ENCODE data around the gene BEND2. TPM values are rescaled to one million over a fixed set of nuclear protein-coding genes. Genes with fewer than 3 reads are reported as not detected.
"Not testable (repeated sequence)": the region's sequence is repeated elsewhere in the genome, so short reads cannot be mapped to it uniquely, and the experiment has no call there.

The BEND2 gene
- polyA plus RNA-seq, 1 donor from 2014 or later: not detected

GRCh38 chrX:18252644-18253359, 32.1 kb upstream of the BEND2 start:
- no peaks in the 10 kb centered on the region for H3K36me3 ChIP-seq (ENCODE audit: insufficient read depth, low read length)
- no peaks in the 10 kb centered on the region for H3K27me3 ChIP-seq (ENCODE audit: insufficient read depth, low read depth, low read length)
- H3K9me2 ChIP-seq (ENCODE audit: insufficient read depth, low read length): no peaks in the 10 kb centered on the region
- no peak overlapping the region for H2AFZ ChIP-seq (ENCODE audit: low read depth, low read length)
- no peaks in the 10 kb centered on the region for H3F3A ChIP-seq (ENCODE audit: insufficient read depth, low read length, poor library complexity, severe bottlenecking)
- H3K9me3 ChIP-seq (ENCODE audit: low read length): no peaks in the 10 kb centered on the region
- H3K27ac ChIP-seq (ENCODE audit: low read length): no peak overlapping the region
- no peak for TF ChIP-seq REST (IDR thresholded peaks at IDR 0.05; ENCODE audit: borderline replicate concordance)
- no peak for TF ChIP-seq EZH2 (IDR thresholded peaks at IDR 0.05; ENCODE audit: borderline replicate concordance, insufficient read depth, low read length, poor library complexity, severe bottlenecking)
- TF ChIP-seq EP300 (conservative IDR thresholded peaks at IDR 0.05; ENCODE audit: poor library complexity, severe bottlenecking): no peak
- TF ChIP-seq CTCF (IDR thresholded peaks at IDR 0.05; ENCODE audit: poor library complexity, severe bottlenecking): no peak
- no peak overlapping the region for H3K9ac ChIP-seq (ENCODE audit: low read length)
- no peaks in the 10 kb centered on the region for H4K20me1 ChIP-seq (ENCODE audit: insufficient read depth)
- no peak overlapping the region for H3K4me3 ChIP-seq (ENCODE audit: low read length)
- H3K79me2 ChIP-seq (replicated peaks; ENCODE audit: insufficient read depth, low read length): no peaks in the 10 kb centered on the region
- no peak overlapping the region for H3K4me2 ChIP-seq (ENCODE audit: low read length)

- not testable (repeated sequence) for H3K27me3 ChIP-seq (ENCODE audit: insufficient read depth, low read depth, low read length); H3K9ac ChIP-seq (ENCODE audit: low read length); H3K27ac ChIP-seq (ENCODE audit: low read length); H3K4me3 ChIP-seq (ENCODE audit: low read length); H3K9me3 ChIP-seq (ENCODE audit: low read length); H3F3A ChIP-seq (ENCODE audit: insufficient read depth, low read length, poor library complexity, severe bottlenecking); H3K9me2 ChIP-seq (ENCODE audit: insufficient read depth, low read length); H3K36me3 ChIP-seq (ENCODE audit: insufficient read depth, low read length); H2AFZ ChIP-seq (ENCODE audit: low read depth, low read length); H3K4me2 ChIP-seq (ENCODE audit: low read length); H4K20me1 ChIP-seq (ENCODE audit: insufficient read depth); H3K79me2 ChIP-seq (replicated peaks; ENCODE audit: insufficient read depth, low read length)
Observed at GRCh38 chrX:18229646-18230045, 9.0 kb upstream of the BEND2 start.

- H3K9me3 ChIP-seq (ENCODE audit: low read length): no peaks in the 10 kb centered on the region
- no peaks in the 10 kb centered on the region for H3F3A ChIP-seq (ENCODE audit: insufficient read depth, low read length, poor library complexity, severe bottlenecking)
- H4K20me1 ChIP-seq (ENCODE audit: insufficient read depth): no peaks in the 10 kb centered on the region
- H3K79me2 ChIP-seq (replicated peaks; ENCODE audit: insufficient read depth, low read length): no peaks in the 10 kb centered on the region
- TF ChIP-seq MXI1 (conservative IDR thresholded peaks at IDR 0.05; ENCODE audit: poor library complexity, severe bottlenecking) (no peak), EZH2 (IDR thresholded peaks at IDR 0.05; ENCODE audit: borderline replicate concordance, insufficient read depth, low read length, poor library complexity, severe bottlenecking) (no peak), REST (IDR thresholded peaks at IDR 0.05; ENCODE audit: borderline replicate concordance) (no peak), SMC3 (conservative IDR thresholded peaks at IDR 0.05; ENCODE audit: poor library complexity) (no peak), CTCF (IDR thresholded peaks at IDR 0.05; ENCODE audit: poor library complexity, severe bottlenecking) (no peak), TAF1 (IDR thresholded peaks at IDR 0.05; ENCODE audit: low read depth) (no peak), RAD21 (conservative IDR thresholded peaks at IDR 0.05) (no peak)
- no peak overlapping the region for H3K4me3 ChIP-seq (ENCODE audit: low read length)
- no peak overlapping the region for H3K27ac ChIP-seq (ENCODE audit: low read length)
- no peaks in the 10 kb centered on the region for H3K9me2 ChIP-seq (ENCODE audit: insufficient read depth, low read length)
- H3K4me2 ChIP-seq (ENCODE audit: low read length): no peak overlapping the region
- H2AFZ ChIP-seq (ENCODE audit: low read depth, low read length): no peak overlapping the region
- no peaks in the 10 kb centered on the region for H3K27me3 ChIP-seq (ENCODE audit: insufficient read depth, low read depth, low read length)
- no peak overlapping the region for H3K9ac ChIP-seq (ENCODE audit: low read length)
- no peaks in the 10 kb centered on the region for H3K36me3 ChIP-seq (ENCODE audit: insufficient read depth, low read length)
Observed at GRCh38 chrX:18228069-18228468, 7.4 kb upstream of the BEND2 start.
